ENCODE results near the gene ROPN1.
"Not testable (repeated sequence)": the region's sequence is repeated elsewhere in the genome, so short reads cannot be mapped to it uniquely, and the experiment has no call there.

The ROPN1 gene

DNA sequence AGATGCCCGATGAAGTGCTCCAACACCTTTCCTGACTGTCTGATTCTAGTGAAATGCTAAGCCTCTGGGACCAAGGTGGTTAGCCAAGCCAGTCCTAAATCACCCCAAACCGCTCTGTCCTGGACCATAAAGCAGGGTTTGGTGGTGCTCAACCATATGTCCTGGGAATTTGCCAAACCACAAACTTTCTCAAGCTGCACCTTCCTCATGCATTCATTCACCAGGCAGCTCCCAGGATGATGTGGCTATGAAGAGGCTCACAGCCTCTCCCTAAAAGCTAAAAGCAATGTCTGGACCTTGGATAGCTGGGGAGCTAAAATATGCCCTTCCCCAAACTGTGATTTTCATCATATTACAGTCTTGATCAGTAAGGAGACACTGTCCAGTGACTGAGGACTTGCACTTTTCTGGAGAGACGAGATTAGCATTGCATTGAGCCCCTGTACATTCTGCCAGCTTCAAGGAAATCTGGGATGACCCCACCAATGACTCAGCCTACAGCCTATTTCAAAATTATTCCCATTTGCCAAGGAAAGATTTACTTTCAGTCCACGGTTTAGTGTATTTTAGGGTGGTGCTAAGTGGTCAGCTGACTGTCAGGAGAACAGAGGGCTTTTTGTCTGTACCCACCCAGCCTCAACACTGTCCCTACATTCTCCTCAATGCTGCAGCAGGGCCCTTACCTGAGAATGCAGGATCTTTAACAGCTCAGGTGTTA lies 15.6 kb downstream of the ROPN1 start:
- H3K27ac Mint-ChIP-seq; H3K36me3 Mint-ChIP-seq (ENCODE audit: low read depth); H3K4me3 Mint-ChIP-seq; H3K4me1 Mint-ChIP-seq (ENCODE audit: low read depth); H3K9me3 Mint-ChIP-seq: not testable (repeated sequence)
- H3K27me3 Mint-ChIP-seq (ENCODE audit: low read depth), result peaks cover 33% of the 10 kb centered on the region

- not testable (repeated sequence) for H3K27ac Mint-ChIP-seq; H3K36me3 Mint-ChIP-seq (ENCODE audit: low read depth)
Measured at GRCh38 chr3:123975030-123975429, 16.9 kb downstream of the ROPN1 start.

DNA sequence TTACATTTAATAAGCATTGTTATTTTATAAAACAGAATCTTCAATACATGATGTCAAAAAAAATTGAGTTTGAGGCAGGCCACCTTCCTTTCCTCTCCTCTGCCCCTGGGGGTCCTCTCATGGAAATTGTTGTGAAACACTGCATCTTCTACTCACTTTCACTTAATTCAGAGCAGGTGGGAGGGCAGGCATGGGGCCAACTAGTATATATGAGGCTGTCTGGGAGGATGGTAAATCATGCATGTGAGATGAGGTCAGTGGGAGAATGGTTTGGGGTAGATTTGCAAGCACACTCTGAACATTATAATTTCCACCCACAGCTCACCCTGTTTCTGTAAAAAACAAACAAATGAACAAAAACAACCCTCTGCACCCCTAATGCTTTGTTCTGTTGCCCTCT lies 20.5 kb downstream of the ROPN1 start:
- no peaks in the 10 kb centered on the region for H3K4me1 Mint-ChIP-seq (ENCODE audit: low read depth)

More at GRCh38 chr3:123975030-123975429, 16.9 kb downstream of the ROPN1 start:
- H3K4me3 Mint-ChIP-seq; H3K4me1 Mint-ChIP-seq (ENCODE audit: low read depth); H3K9me3 Mint-ChIP-seq: not testable (repeated sequence)
- H3K27me3 Mint-ChIP-seq (ENCODE audit: low read depth), result peaks cover 26% of the 10 kb centered on the region

GRCh38 chr3:123967260-123967659 lies 24.7 kb downstream of the ROPN1 start:
- not testable (repeated sequence) for H3K36me3 Mint-ChIP-seq (ENCODE audit: low read depth); H3K4me1 Mint-ChIP-seq (ENCODE audit: low read depth); H3K4me3 Mint-ChIP-seq; H3K9me3 Mint-ChIP-seq; H3K27ac Mint-ChIP-seq
- H3K27me3 Mint-ChIP-seq (ENCODE audit: low read depth), result peaks cover 57% of the 10 kb centered on the region

More for the DNA sequence above, 20.5 kb downstream of the ROPN1 start:
- no peak overlapping the region for H3K4me3 Mint-ChIP-seq
- H3K36me3 Mint-ChIP-seq (ENCODE audit: low read depth), result no peaks in the 10 kb centered on the region
- H3K27ac Mint-ChIP-seq, result no peak overlapping the region
- peaks cover 48% of the 10 kb centered on the region for H3K27me3 Mint-ChIP-seq (ENCODE audit: low read depth)
- H3K9me3 Mint-ChIP-seq, result no peaks in the 10 kb centered on the region

GRCh38 chr3:123966799-123967198 lies 25.1 kb downstream of the ROPN1 start:
- peaks cover 56% of the 10 kb centered on the region for H3K27me3 Mint-ChIP-seq (ENCODE audit: low read depth)
- not testable (repeated sequence) for H3K4me1 Mint-ChIP-seq (ENCODE audit: low read depth); H3K4me3 Mint-ChIP-seq

GRCh38 chr3:123964793-123965192 lies 27.1 kb downstream of the ROPN1 start:
- H3K4me3 Mint-ChIP-seq; H3K27ac Mint-ChIP-seq; H3K9me3 Mint-ChIP-seq; H3K36me3 Mint-ChIP-seq (ENCODE audit: low read depth): not testable (repeated sequence)
- Mint-ChIP-seq H3K4me1 (ENCODE audit: low read depth) (peaks cover 12% of the 10 kb centered on the region), H3K27me3 (ENCODE audit: low read depth) (peaks cover 55% of the 10 kb centered on the region)

More at GRCh38 chr3:123966799-123967198, 25.1 kb downstream of the ROPN1 start:
- not testable (repeated sequence) for H3K36me3 Mint-ChIP-seq (ENCODE audit: low read depth); H3K27ac Mint-ChIP-seq; H3K9me3 Mint-ChIP-seq

GRCh38 chr3:123961508-123961856 lies 30.4 kb downstream of the ROPN1 start:
- Mint-ChIP-seq H3K27me3 (ENCODE audit: low read depth) (peaks cover 32% of the 10 kb centered on the region), H3K36me3 (ENCODE audit: low read depth) (no peaks in the 10 kb centered on the region), H3K27ac (peak overlapping the region; percentile 95), H3K4me3 (peak overlapping the region; percentile 97), H3K9me3 (no peaks in the 10 kb centered on the region), H3K4me1 (ENCODE audit: low read depth) (peaks cover 27% of the 10 kb centered on the region)

GRCh38 chr3:123960781-123961507 lies 31.0 kb downstream of the ROPN1 start, which contains the start of gene CCDC14:
TSS of gene CCDC14 (minus strand) at chr3:123961229. CDS start at chr3:123961173, 56 bp downstream.
- peaks cover 27% of the 10 kb centered on the region for H3K4me1 Mint-ChIP-seq (ENCODE audit: low read depth)
- H3K27me3 Mint-ChIP-seq (ENCODE audit: low read depth), result peaks cover 29% of the 10 kb centered on the region
- H3K27ac Mint-ChIP-seq, result peak within 1 kb of the TSS; percentile 95
- H3K36me3 Mint-ChIP-seq (ENCODE audit: low read depth), result no peaks in the 10 kb centered on the region
- peak within 1 kb of the TSS; percentile 97 for H3K4me3 Mint-ChIP-seq
- no peaks in the 10 kb centered on the region for H3K9me3 Mint-ChIP-seq

DNA sequence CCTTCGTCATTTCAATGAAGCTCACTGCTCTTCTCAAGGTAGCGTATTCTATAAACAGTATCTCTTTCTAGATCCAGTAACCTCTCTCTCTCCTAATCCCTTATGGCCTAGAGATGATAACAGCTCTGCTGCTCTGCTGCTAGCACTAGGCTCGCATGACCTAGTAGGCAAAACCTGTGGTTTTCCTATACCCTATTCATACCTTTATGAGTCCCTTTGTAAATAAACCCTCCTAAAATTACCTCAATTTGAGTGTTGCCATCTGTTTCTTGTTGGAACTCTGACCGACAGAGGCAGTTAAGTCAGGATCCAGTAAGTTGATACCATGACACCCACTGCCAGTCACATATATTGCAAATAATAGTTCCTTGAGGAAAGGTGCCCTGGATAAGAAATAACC lies 38.2 kb downstream of the ROPN1 start:
- Mint-ChIP-seq H3K4me1 (ENCODE audit: low read depth) (peaks cover 10% of the 10 kb centered on the region), H3K4me3 (no peak overlapping the region), H3K27me3 (ENCODE audit: low read depth) (no peaks in the 10 kb centered on the region), H3K27ac (no peak overlapping the region), H3K36me3 (ENCODE audit: low read depth) (peaks cover 27% of the 10 kb centered on the region), H3K9me3 (no peaks in the 10 kb centered on the region)

- no peak overlapping the region for H3K4me3 Mint-ChIP-seq
- no peaks in the 10 kb centered on the region for H3K9me3 Mint-ChIP-seq
- no peak overlapping the region for H3K27ac Mint-ChIP-seq
- no peaks in the 10 kb centered on the region for H3K27me3 Mint-ChIP-seq (ENCODE audit: low read depth)
- peaks cover 29% of the 10 kb centered on the region for H3K36me3 Mint-ChIP-seq (ENCODE audit: low read depth)
- H3K4me1 Mint-ChIP-seq (ENCODE audit: low read depth), result peaks cover 4% of the 10 kb centered on the region
Measured at GRCh38 chr3:123952844-123953520, 38.9 kb downstream of the ROPN1 start.

GRCh38 chr3:123951522-123952447 lies 40.1 kb downstream of the ROPN1 start:
- H3K4me3 Mint-ChIP-seq, result no peak overlapping the region
- no peak overlapping the region for H3K27ac Mint-ChIP-seq
- no peaks in the 10 kb centered on the region for H3K27me3 Mint-ChIP-seq (ENCODE audit: low read depth)
- H3K4me1 Mint-ChIP-seq (ENCODE audit: low read depth), result peaks cover 2% of the 10 kb centered on the region
- no peaks in the 10 kb centered on the region for H3K9me3 Mint-ChIP-seq
- H3K36me3 Mint-ChIP-seq (ENCODE audit: low read depth), result peaks cover 30% of the 10 kb centered on the region

- H3K36me3 Mint-ChIP-seq (ENCODE audit: low read depth), result peaks cover 27% of the 10 kb centered on the region
- H3K4me3 Mint-ChIP-seq, result no peak overlapping the region
- H3K27me3 Mint-ChIP-seq (ENCODE audit: low read depth), result no peaks in the 10 kb centered on the region
- H3K27ac Mint-ChIP-seq, result no peak overlapping the region
- H3K9me3 Mint-ChIP-seq, result no peaks in the 10 kb centered on the region
- H3K4me1 Mint-ChIP-seq (ENCODE audit: low read depth), result peaks cover 2% of the 10 kb centered on the region
Measured at GRCh38 chr3:123949641-123950040, 42.3 kb downstream of the ROPN1 start.

GRCh38 chr3:123948449-123948848 lies 43.5 kb downstream of the ROPN1 start:
- peaks cover 28% of the 10 kb centered on the region for H3K36me3 Mint-ChIP-seq (ENCODE audit: low read depth)
- no peak overlapping the region for H3K27ac Mint-ChIP-seq
- no peaks in the 10 kb centered on the region for H3K27me3 Mint-ChIP-seq (ENCODE audit: low read depth)
- H3K9me3 Mint-ChIP-seq, result no peaks in the 10 kb centered on the region
- H3K4me3 Mint-ChIP-seq, result no peak overlapping the region
- no peaks in the 10 kb centered on the region for H3K4me1 Mint-ChIP-seq (ENCODE audit: low read depth)

- H3K27ac Mint-ChIP-seq, result no peak overlapping the region
- H3K36me3 Mint-ChIP-seq (ENCODE audit: low read depth), result peaks cover 20% of the 10 kb centered on the region
- H3K9me3 Mint-ChIP-seq, result no peaks in the 10 kb centered on the region
- no peaks in the 10 kb centered on the region for H3K4me1 Mint-ChIP-seq (ENCODE audit: low read depth)
- H3K27me3 Mint-ChIP-seq (ENCODE audit: low read depth), result no peaks in the 10 kb centered on the region
- no peak overlapping the region for H3K4me3 Mint-ChIP-seq
Measured at GRCh38 chr3:123947482-123947881, 44.4 kb downstream of the ROPN1 start.

All from T-helper 1 cell treated with Interleukin-12 subunit alpha and Interleukin-12 subunit beta and Interleukin-4 antibody, amounts not matched to agents 30 μg/mL and 1 μg/mL, for 36 hours (primary cell).